A673 (cell line): ENCODE data around the gene GDPD3.

ENCODE experiments used
- EZH2 ChIP-seq: fragments of 200-600 bp; sonication (generic); IDR thresholded peaks from 2 replicates; pipeline ENCODE4 v1.6.1; 2017; ENCODE audit warnings: borderline replicate concordance, low read depth, mild to moderate bottlenecking, mixed read lengths, antibody characterized with exemption, low read length; ENCODE audit not compliant: poor library complexity, severe bottlenecking
- TF ChIP-seq, protein P1 (sequence below): fragments of 300-800, 200-600 bp; sonication (generic); conservative IDR thresholded peaks from 2 replicates; pipeline ENCODE4 v1.5.1; 2017; ENCODE audit warnings: low read depth, mild to moderate bottlenecking, antibody characterized with exemption, low read length, moderate library complexity, mixed read lengths

DNA sequence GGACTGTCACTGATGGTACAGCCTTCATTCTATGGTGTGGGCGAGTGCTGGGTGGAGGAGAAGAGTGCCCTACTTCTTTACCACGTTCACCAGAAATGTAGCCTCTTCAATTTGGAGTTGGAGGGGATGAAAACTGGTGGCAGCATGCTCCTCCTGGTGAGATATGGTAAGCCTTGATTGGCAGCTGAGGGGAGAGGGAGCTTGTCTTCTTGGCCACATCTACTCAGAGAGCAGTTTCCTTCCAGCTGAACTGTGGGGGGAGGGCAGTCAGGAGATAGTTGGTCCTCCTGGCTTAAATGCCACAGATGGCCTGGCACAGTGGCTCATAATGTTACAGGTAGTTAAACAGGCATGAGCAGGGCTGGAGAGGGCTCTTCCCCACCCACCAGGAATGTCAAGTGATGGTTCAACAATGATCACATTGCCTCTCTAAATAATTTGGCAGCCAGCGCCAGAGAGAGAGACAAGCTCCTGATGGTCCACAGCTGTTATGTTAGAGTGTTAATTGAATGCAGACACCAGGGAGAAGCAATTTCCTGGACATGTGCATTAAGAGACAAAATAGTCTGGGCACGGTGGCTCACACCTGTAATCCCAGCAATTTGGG is 18.6 kb upstream of the GDPD3 start:
- TF ChIP-seq, protein P1, sequence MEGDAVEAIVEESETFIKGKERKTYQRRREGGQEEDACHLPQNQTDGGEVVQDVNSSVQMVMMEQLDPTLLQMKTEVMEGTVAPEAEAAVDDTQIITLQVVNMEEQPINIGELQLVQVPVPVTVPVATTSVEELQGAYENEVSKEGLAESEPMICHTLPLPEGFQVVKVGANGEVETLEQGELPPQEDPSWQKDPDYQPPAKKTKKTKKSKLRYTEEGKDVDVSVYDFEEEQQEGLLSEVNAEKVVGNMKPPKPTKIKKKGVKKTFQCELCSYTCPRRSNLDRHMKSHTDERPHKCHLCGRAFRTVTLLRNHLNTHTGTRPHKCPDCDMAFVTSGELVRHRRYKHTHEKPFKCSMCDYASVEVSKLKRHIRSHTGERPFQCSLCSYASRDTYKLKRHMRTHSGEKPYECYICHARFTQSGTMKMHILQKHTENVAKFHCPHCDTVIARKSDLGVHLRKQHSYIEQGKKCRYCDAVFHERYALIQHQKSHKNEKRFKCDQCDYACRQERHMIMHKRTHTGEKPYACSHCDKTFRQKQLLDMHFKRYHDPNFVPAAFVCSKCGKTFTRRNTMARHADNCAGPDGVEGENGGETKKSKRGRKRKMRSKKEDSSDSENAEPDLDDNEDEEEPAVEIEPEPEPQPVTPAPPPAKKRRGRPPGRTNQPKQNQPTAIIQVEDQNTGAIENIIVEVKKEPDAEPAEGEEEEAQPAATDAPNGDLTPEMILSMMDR = no peak
- TF ChIP-seq EZH2 = no peak
